Colonic mucosa (tissue), 4 donors: ENCODE measurements around the gene C12orf60. TPM values are rescaled to one million over a fixed set of nuclear protein-coding genes. Genes with fewer than 3 reads are reported as not detected.
A peak's percentile ranks its signal among the peaks of the same experiment; 100 is the strongest.

Experiments
- DNase-seq: peaks from one replicate; pipeline ENCODE4 v3.0.0-alpha.2; 2020
- H3K27ac ChIP-seq: fragments of 200-600 bp; one replicate; pipeline ENCODE4 v1.8.0; 2021
- H3K27me3 ChIP-seq: fragments of 200-600 bp; one replicate; pipeline ENCODE4 v1.8.0; 2021
- H3K36me3 ChIP-seq: fragments of 200-600 bp; one replicate; pipeline ENCODE4 v1.8.0; 2021
- H3K4me1 ChIP-seq: fragments of 200-600 bp; one replicate; pipeline ENCODE4 v1.8.0; 2021; ENCODE audit warnings: mild to moderate bottlenecking
- H3K4me3 ChIP-seq: fragments of 200-600 bp; one replicate; pipeline ENCODE4 v1.8.0; 2021
- H3K9ac ChIP-seq, 2 donors: one replicate each; pipeline ENCODE4 v1.7.0; 2013; ENCODE audit warnings: control low read depth in 2 of 2, low read depth in 2 of 2, low read length in 2 of 2
- H3K9me3 ChIP-seq: fragments of 200-600 bp; one replicate; pipeline ENCODE4 v1.8.0; 2021
- CTCF ChIP-seq: fragments of 200-600 bp; IDR thresholded peaks from one replicate; pipeline ENCODE4 v1.8.0; 2022; ENCODE audit warnings: antibody characterized with exemption, mild to moderate bottlenecking
- intact Hi-C: fragments of 100-400 bp; cut with DNase I; formaldehyde crosslinking; loops from one replicate; pipeline ENCODE4 v1.14.1; 2022
- total RNA-seq, 2 donors: library from RNA; stranded (reverse); fragmentation: NEBNext Ultra II Directional in 1 of 2; extraction: Animal tissue kit (Norgen Biotek cat#: 25700) in 1 of 2; gene quantifications; one replicate each; pipeline ENCODE4 v1.2.1, GENCODE V29; 2021
- donor health status: healthy.
- donor health status: DM: no; HTN: no; CAD: no.
- donor health status: DM: no; HTN: no; CAD: no.

C12orf60 gene
- total RNA-seq, 2 donors from 2014 or later: 0.42 to 0.89 TPM

- H3K27me3 ChIP-seq: no peaks in the 10 kb centered on the region
- no peak for DNase-seq
- no peak for TF ChIP-seq CTCF
- no peak within 1 kb of the TSS for H3K9ac ChIP-seq
- H3K9me3 ChIP-seq: no peaks in the 10 kb centered on the region
- intact Hi-C loops: loop anchor here (5.0 to 10.0 kb wide), 2 partner anchors 119 to 429 kb away; no protein-coding TSS in a partner anchor
- no peaks in the 10 kb centered on the region for H3K36me3 ChIP-seq
- no peak within 1 kb of the TSS for H3K27ac ChIP-seq
- H3K4me1 ChIP-seq: no peaks in the 10 kb centered on the region
- H3K4me3 ChIP-seq: no peak within 1 kb of the TSS
These were observed 40.0 kb downstream of the C12orf60 start, which contains the start of gene ART4 for GRCh38 chr12:14843425-14843887. Gene ART4, minus strand, starts transcription at chr12:14843526. Its CDS starts 413 bp downstream, at chr12:14843113.

- H3K9me3 ChIP-seq: no peaks in the 10 kb centered on the region
- no peak overlapping the region for H3K27ac ChIP-seq
- no peak for DNase-seq
- H3K27me3 ChIP-seq: no peaks in the 10 kb centered on the region
- no peak for TF ChIP-seq CTCF
- intact Hi-C loops: loop anchor here (2.0 to 10.0 kb wide), 3 partner anchors 34 to 428 kb away; no protein-coding TSS in a partner anchor
- H3K36me3 ChIP-seq: no peaks in the 10 kb centered on the region
- no peak overlapping the region for H3K4me3 ChIP-seq
- H3K9ac ChIP-seq: no peak overlapping the region
- no peaks in the 10 kb centered on the region for H3K4me1 ChIP-seq
These were observed 40.9 kb downstream of the C12orf60 start for GRCh38 chr12:14844401-14844800.

GRCh38 chr12:14845350-14845750 lies 41.9 kb downstream of the C12orf60 start:
- Histone ChIP-seq H3K36me3 (no peaks in the 10 kb centered on the region), H3K9me3 (no peaks in the 10 kb centered on the region), H3K27ac (no peak overlapping the region), H3K27me3 (no peaks in the 10 kb centered on the region), H3K4me1 (no peaks in the 10 kb centered on the region), H3K9ac (no peak overlapping the region), H3K4me3 (no peak overlapping the region)
- TF ChIP-seq CTCF: peak; percentile 69
- intact Hi-C loops: loop anchor here (1.0 to 10.0 kb wide), 3 partner anchors 35 to 150 kb away; no protein-coding TSS in a partner anchor
- peak; percentile 68 for DNase-seq

GRCh38 chr12:14846042-14846587 lies 42.6 kb downstream of the C12orf60 start:
- no peaks in the 10 kb centered on the region for H3K27me3 ChIP-seq
- no peaks in the 10 kb centered on the region for H3K9me3 ChIP-seq
- intact Hi-C loops: loop anchor here (10.0 kb wide), 1 partner anchor 121 kb away; no protein-coding TSS in a partner anchor
- no peaks in the 10 kb centered on the region for H3K36me3 ChIP-seq
- no peak for TF ChIP-seq CTCF
- H3K4me1 ChIP-seq: no peaks in the 10 kb centered on the region
- no peak overlapping the region for H3K4me3 ChIP-seq
- no peak overlapping the region for H3K9ac ChIP-seq
- DNase-seq: no peak
- H3K27ac ChIP-seq: no peak overlapping the region

GRCh38 chr12:14846876-14847580 lies 43.6 kb downstream of the C12orf60 start:
- no peak for DNase-seq
- no peaks in the 10 kb centered on the region for H3K36me3 ChIP-seq
- TF ChIP-seq CTCF: no peak
- H3K27ac ChIP-seq: no peak overlapping the region
- intact Hi-C loops: loop anchor here (10.0 kb wide), 1 partner anchor 122 kb away; no protein-coding TSS in a partner anchor
- no peak overlapping the region for H3K9ac ChIP-seq
- no peaks in the 10 kb centered on the region for H3K27me3 ChIP-seq
- no peak overlapping the region for H3K4me3 ChIP-seq
- no peaks in the 10 kb centered on the region for H3K9me3 ChIP-seq
- H3K4me1 ChIP-seq: no peaks in the 10 kb centered on the region
